H1 (cell line): ENCODE measurements around the gene FAM83C.

Source experiments
- CREB1 ChIP-seq: IDR thresholded peaks from 2 replicates; pipeline ENCODE4 v1.6.1; 2012; ENCODE audit warnings: inconsistent platforms
- CTCF ChIP-seq, 3 experiments: IDR thresholded peaks; 1 replicate in 2 of 3; 2 replicates in 1 of 3; pipeline versions ENCODE4 v1.5.1 to v1.6.1; 2011; ENCODE audit warnings: low read length in 3 of 3, mild to moderate bottlenecking in 3 of 3, inconsistent platforms in 2 of 3, low read depth in 1 of 3, moderate library complexity in 1 of 3; ENCODE audit not compliant: insufficient read depth in 1 of 3; ENCODE audit errors: control extremely low read depth in 1 of 3
- EZH2 ChIP-seq: fragments of 200-600 bp; sonication (generic); IDR thresholded peaks from 2 replicates; pipeline ENCODE4 v1.7.1; 2012; ENCODE audit warnings: low read depth, mild to moderate bottlenecking, moderate library complexity, low read length, inconsistent platforms; ENCODE audit not compliant: severe bottlenecking
- KDM1A ChIP-seq: fragments of 200-600, 300-600 bp; sonication (generic); IDR thresholded peaks from 2 replicates; pipeline ENCODE4 v1.7.1; 2016; ENCODE audit warnings: mild to moderate bottlenecking, low read length, borderline replicate concordance
- MAFK ChIP-seq: IDR thresholded peaks from 2 replicates; pipeline ENCODE4 v1.6.1; 2012; ENCODE audit warnings: low read depth, mild to moderate bottlenecking, improper control_type of control experiment, low read length
- PHF8 ChIP-seq: fragments of 200-600 bp; sonication (generic); conservative IDR thresholded peaks from 2 replicates; pipeline ENCODE4 v1.7.1; 2012; ENCODE audit warnings: low read depth, mild to moderate bottlenecking, inconsistent platforms, low read length, moderate library complexity
- POLR2AphosphoS5 ChIP-seq: IDR thresholded peaks from 2 replicates; pipeline ENCODE4 v1.6.1; 2011; ENCODE audit warnings: low read depth, low read length
- RAD21 ChIP-seq, 2 experiments: IDR thresholded peaks in 1 of 2; conservative IDR thresholded peaks in 1 of 2; 2 replicates each; pipeline ENCODE4 v1.6.1; 2011; ENCODE audit warnings: low read depth in 2 of 2, low read length in 2 of 2, improper control_type of control experiment in 1 of 2, inconsistent platforms in 1 of 2, mild to moderate bottlenecking in 1 of 2, moderate library complexity in 1 of 2
- SIN3A ChIP-seq, 2 experiments: IDR thresholded peaks in 1 of 2; conservative IDR thresholded peaks in 1 of 2; 2 replicates each; pipeline ENCODE4 v1.6.1; 2011 to 2012; ENCODE audit warnings: low read length in 2 of 2, improper control_type of control experiment in 1 of 2, low read depth in 1 of 2, mild to moderate bottlenecking in 1 of 2
- USF2 ChIP-seq: IDR thresholded peaks from 2 replicates; pipeline ENCODE4 v1.6.1; 2011; ENCODE audit warnings: low read length, improper control_type of control experiment

- TF ChIP-seq CREB1: no peak
- no peak for TF ChIP-seq KDM1A
- no peak for TF ChIP-seq POLR2AphosphoS5
- no peak for TF ChIP-seq CTCF (IDR thresholded peaks at IDR 0.05; ENCODE audit: control extremely low read depth in 1 of 3, insufficient read depth in 1 of 3, low read depth in 1 of 3, low read length in 3 of 3)
- TF ChIP-seq USF2: no peak
- no peak for TF ChIP-seq SIN3A (conservative IDR thresholded peaks at IDR 0.05 in 1 of 2, IDR thresholded peaks at IDR 0.05 in 1 of 2; ENCODE audit: low read depth in 1 of 2, low read length in 2 of 2)
- TF ChIP-seq EZH2: no peak
- TF ChIP-seq PHF8: no peak
- no peak for TF ChIP-seq MAFK
- TF ChIP-seq RAD21 (IDR thresholded peaks at IDR 0.05 in 1 of 2, conservative IDR thresholded peaks at IDR 0.05 in 1 of 2; ENCODE audit: low read depth in 2 of 2, low read length in 2 of 2): no peak
Observed at GRCh38 chr20:35287509-35288324, 4.5 kb downstream of the FAM83C start.
